Uterus (tissue), 4 donors: Measurements from ENCODE around the gene ZDHHC4. TPM values are rescaled to one million over a fixed set of nuclear protein-coding genes. Genes with fewer than 3 reads are reported as not detected.

Experiments used
- DNase-seq, 2 donors: peaks; one replicate each; pipeline ENCODE4 v3.0.0-alpha.2; 2019 to 2020
- H3K27ac ChIP-seq, 2 donors: fragments of 200-600 bp; sonication (generic); 1 replicate in 1 of 2; 2 replicates in 1 of 2; pipeline ENCODE4 v1.5.1; 2016 to 2018
- H3K27me3 ChIP-seq, 2 donors: fragments of 200-600 bp; sonication (generic); one replicate each; pipeline ENCODE4 v1.5.1; 2018 to 2019; ENCODE audit warnings: control low read depth in 1 of 2
- H3K36me3 ChIP-seq, 2 donors: fragments of 200-600 bp; sonication (generic); one replicate each; pipeline ENCODE4 v1.5.1; 2019; ENCODE audit warnings: control low read depth in 1 of 2
- H3K4me1 ChIP-seq, 2 donors: fragments of 200-600 bp; sonication (generic); one replicate each; pipeline ENCODE4 v1.5.1; 2018 to 2019; ENCODE audit warnings: control low read depth in 1 of 2
- H3K4me3 ChIP-seq, 2 donors: fragments of 200-600 bp; sonication (generic); 1 replicate in 1 of 2; 2 replicates in 1 of 2; pipeline ENCODE4 v1.5.1; 2018 to 2019; ENCODE audit warnings: mild to moderate bottlenecking in 1 of 2
- H3K9me3 ChIP-seq, 2 donors: fragments of 200-600 bp; sonication (generic); one replicate each; pipeline ENCODE4 v1.5.1; 2019; ENCODE audit warnings: control low read depth in 1 of 2
- POLR2A ChIP-seq, 2 donors: fragments of 450-650 bp; IDR thresholded peaks; one replicate each; pipeline ENCODE4 v1.6.1; 2016; ENCODE audit warnings: antibody characterized with exemption in 2 of 2, mild to moderate bottlenecking in 1 of 2, moderate library complexity in 1 of 2
- intact Hi-C: fragments of 100-400 bp; cut with DNase I; formaldehyde crosslinking; loops from one replicate; pipeline ENCODE4 v1.15.1; 2023; ENCODE audit warnings: low total_unique reads
- total RNA-seq, 4 donors: library from RNA; depleted of rRNA in 3 of 4; stranded (reverse); fragments of >200 nt in 3 of 4; gene quantifications; one replicate each; pipeline versions ENCODE4 v1.1.0 to v1.2.4, GENCODE V29; 2014 to 2023
- TF ChIP-seq, protein P1 (sequence below), 4 experiments: fragments of 200-600 bp in 2 of 4; fragments of 450-650 bp in 2 of 4; sonication (generic) in 2 of 4; IDR thresholded peaks; one replicate each; pipeline ENCODE4 v1.5.1; 2016 to 2019; ENCODE audit warnings: antibody characterized with exemption in 4 of 4, mild to moderate bottlenecking in 2 of 4, moderate library complexity in 1 of 4
- donor health status: DM: yes; HTN: yes; CAD: no.

The ZDHHC4 gene
- total RNA-seq, 4 donors from 2014 or later, result 13.1 to 48.2 (median 37.0) TPM

- Histone ChIP-seq H3K36me3 (no peaks in the 10 kb centered on the region), H3K27ac (no peak overlapping the region), H3K27me3 (no peaks in the 10 kb centered on the region), H3K4me1 (peaks cover 0 to 4% of the 10 kb centered on the region in 2 donors), H3K9me3 (no peaks in the 10 kb centered on the region), H3K4me3 (no peak overlapping the region)
- no peak for DNase-seq
- TF ChIP-seq POLR2A (IDR thresholded peaks at IDR 0.05), result no peak
- TF ChIP-seq, protein P1, sequence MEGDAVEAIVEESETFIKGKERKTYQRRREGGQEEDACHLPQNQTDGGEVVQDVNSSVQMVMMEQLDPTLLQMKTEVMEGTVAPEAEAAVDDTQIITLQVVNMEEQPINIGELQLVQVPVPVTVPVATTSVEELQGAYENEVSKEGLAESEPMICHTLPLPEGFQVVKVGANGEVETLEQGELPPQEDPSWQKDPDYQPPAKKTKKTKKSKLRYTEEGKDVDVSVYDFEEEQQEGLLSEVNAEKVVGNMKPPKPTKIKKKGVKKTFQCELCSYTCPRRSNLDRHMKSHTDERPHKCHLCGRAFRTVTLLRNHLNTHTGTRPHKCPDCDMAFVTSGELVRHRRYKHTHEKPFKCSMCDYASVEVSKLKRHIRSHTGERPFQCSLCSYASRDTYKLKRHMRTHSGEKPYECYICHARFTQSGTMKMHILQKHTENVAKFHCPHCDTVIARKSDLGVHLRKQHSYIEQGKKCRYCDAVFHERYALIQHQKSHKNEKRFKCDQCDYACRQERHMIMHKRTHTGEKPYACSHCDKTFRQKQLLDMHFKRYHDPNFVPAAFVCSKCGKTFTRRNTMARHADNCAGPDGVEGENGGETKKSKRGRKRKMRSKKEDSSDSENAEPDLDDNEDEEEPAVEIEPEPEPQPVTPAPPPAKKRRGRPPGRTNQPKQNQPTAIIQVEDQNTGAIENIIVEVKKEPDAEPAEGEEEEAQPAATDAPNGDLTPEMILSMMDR (IDR thresholded peaks at IDR 0.05), result no peak
- intact Hi-C loops, result no loop called here
Measured at GRCh38 chr7:6588566-6588965, 11.3 kb downstream of the ZDHHC4 start.

DNA sequence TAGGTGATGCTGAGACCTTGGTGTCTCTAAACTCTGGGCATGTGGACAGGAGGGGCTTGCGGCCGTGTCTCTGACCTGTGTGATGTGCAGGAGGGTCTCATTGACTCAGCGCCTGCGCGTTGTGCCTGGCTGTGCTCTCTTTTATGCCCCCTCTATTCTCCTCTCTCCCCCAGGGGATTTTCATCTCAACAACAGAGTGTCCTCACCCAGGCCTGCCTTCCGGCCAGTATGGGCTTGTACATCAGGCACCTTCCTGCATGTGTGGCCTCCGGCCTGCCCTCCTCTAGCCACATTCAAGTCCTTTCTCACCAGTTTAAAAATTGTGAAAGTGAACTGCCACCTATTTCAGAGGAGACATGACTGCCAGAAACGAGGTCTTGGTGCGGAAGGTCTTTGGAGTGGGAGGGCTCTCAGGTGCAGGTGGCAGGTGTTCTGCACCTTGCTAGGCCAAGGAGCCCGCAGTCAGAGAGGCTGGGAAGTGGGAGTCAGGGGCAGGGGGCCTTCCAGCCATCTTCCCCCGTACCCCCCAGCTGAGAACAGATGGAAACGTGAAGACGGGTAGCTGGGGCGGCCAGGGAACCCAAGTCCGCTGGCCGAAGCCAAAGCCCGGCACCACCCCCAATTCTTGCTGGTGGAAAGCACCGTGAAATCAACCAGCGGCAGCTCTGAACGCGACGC is 12.0 kb downstream of the ZDHHC4 start:
- H3K9me3 ChIP-seq, result no peaks in the 10 kb centered on the region
- peak overlapping the region in 1 of 2 donors; percentile 71 for H3K4me3 ChIP-seq
- peaks cover 0 to 4% of the 10 kb centered on the region in 2 donors for H3K4me1 ChIP-seq
- H3K36me3 ChIP-seq, result no peaks in the 10 kb centered on the region
- H3K27ac ChIP-seq, result peak overlapping the region in 1 of 2 donors; percentile 72
- no peak for DNase-seq
- intact Hi-C loops, result no loop called here
- H3K27me3 ChIP-seq, result no peaks in the 10 kb centered on the region
- no peak for TF ChIP-seq POLR2A (IDR thresholded peaks at IDR 0.05)
- TF ChIP-seq, protein P1 (IDR thresholded peaks at IDR 0.05), result no peak

DNA sequence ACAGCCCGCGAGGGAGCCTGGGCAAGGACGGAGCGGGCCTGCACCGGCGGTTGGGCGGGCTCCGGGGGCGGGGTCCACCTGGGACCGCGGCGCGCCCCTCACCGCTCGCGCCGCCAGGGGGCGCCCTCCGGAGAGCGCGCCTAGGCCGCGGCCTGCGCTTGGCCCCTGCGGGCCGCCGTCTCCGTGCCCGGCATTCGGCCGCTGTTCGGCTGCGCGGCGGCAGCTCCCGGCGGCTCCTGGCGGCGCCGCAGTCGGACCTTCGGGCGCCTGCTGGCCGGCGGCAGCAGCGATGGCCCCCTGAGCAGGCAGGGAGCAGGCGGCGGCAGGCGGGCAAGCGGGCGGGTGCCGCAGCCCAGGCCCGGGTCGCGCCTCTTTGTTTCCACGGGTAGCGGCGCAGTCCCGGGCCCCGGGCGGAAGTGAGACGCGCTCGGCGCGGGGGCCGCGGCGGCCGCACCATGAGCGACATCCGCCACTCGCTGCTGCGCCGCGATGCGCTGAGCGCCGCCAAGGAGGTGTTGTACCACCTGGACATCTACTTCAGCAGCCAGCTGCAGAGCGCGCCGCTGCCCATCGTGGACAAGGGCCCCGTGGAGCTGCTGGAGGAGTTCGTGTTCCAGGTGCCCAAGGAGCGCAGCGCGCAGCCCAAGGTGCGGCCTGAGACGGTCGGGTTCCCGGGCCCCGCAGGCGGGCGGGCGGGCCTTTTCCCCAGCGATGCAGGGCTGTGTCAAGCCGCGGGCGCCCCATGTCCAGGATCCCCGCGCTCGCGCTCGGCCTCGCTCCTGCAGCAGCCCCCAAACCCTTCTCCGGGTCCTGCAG is 12.8 kb downstream of the ZDHHC4 start, which contains the start of gene INTS15:
INTS15 (plus strand) TSS at position 193 of the 816 bp plus-strand sequence; CDS start at position 456, 263 bp downstream.
- TF ChIP-seq, protein P1 (IDR thresholded peaks at IDR 0.05), result peak; percentile 42 to 97 (median 93)
- peak; percentile 40 to 74 for TF ChIP-seq POLR2A (IDR thresholded peaks at IDR 0.05)

GRCh38 chr7:6590645-6591110 is 13.4 kb downstream of the ZDHHC4 start:
- peak overlapping the region; percentile 66 to 85 for H3K27ac ChIP-seq
- H3K27me3 ChIP-seq, result no peaks in the 10 kb centered on the region
- DNase-seq, result no peak
- peak overlapping the region; percentile 50 to 71 for H3K4me3 ChIP-seq
- H3K9me3 ChIP-seq, result no peaks in the 10 kb centered on the region
- peaks cover 0 to 4% of the 10 kb centered on the region in 2 donors for H3K4me1 ChIP-seq
- intact Hi-C loops, result no loop called here
- TF ChIP-seq, protein P1 (IDR thresholded peaks at IDR 0.05), result no peak
- TF ChIP-seq POLR2A (IDR thresholded peaks at IDR 0.05), result no peak
- no peaks in the 10 kb centered on the region for H3K36me3 ChIP-seq

More for the DNA sequence above, 12.8 kb downstream of the ZDHHC4 start, which contains the start of gene INTS15:
- peak; percentile 60 to 77 for DNase-seq
- H3K27me3 ChIP-seq, result no peaks in the 10 kb centered on the region
- peaks cover 0 to 4% of the 10 kb centered on the region in 2 donors for H3K4me1 ChIP-seq
- peak within 1 kb of the TSS; percentile 50 to 71 for H3K4me3 ChIP-seq
- no peaks in the 10 kb centered on the region for H3K36me3 ChIP-seq
- peak within 1 kb of the TSS; percentile 66 to 85 for H3K27ac ChIP-seq
- no peaks in the 10 kb centered on the region for H3K9me3 ChIP-seq
- intact Hi-C loops, result no loop called here
